Mesenchymal stem cell (in vitro differentiated cells and primary cell): ENCODE results near the gene SLC38A9.
"Not testable (repeated sequence)": the region's sequence is repeated elsewhere in the genome, so short reads cannot be mapped to it uniquely, and the experiment has no call there.

ENCODE experiments used
- DNase-seq: peaks from one replicate; pipeline ENCODE4 v3.0.0-alpha.2; 2013
- H2AFZ ChIP-seq: one replicate; pipeline ENCODE4 v1.6.1; 2013; ENCODE audit warnings: low read depth, mild to moderate bottlenecking, control low read depth, inconsistent platforms, low read length, moderate library complexity
- H2AK5ac ChIP-seq: 2 replicates; pipeline ENCODE4 v1.6.1; 2013; ENCODE audit warnings: low read length, moderate library complexity, mild to moderate bottlenecking, inconsistent platforms; ENCODE audit not compliant: severe bottlenecking
- H2BK120ac ChIP-seq: one replicate; pipeline ENCODE4 v1.6.1; 2013; ENCODE audit warnings: low read depth, mild to moderate bottlenecking, inconsistent platforms, low read length, moderate library complexity
- H2BK12ac ChIP-seq, 2 experiments: one replicate each; pipeline ENCODE4 v1.6.1; 2013; ENCODE audit warnings: inconsistent platforms in 2 of 2, low read length in 2 of 2, mild to moderate bottlenecking in 2 of 2, moderate library complexity in 2 of 2, control low read depth in 1 of 2
- H2BK15ac ChIP-seq: one replicate; pipeline ENCODE4 v1.6.1; 2013; ENCODE audit warnings: mild to moderate bottlenecking, low read depth, inconsistent platforms; ENCODE audit not compliant: poor library complexity, severe bottlenecking
- H2BK5ac ChIP-seq: 2 replicates; pipeline ENCODE4 v1.6.1; 2013; ENCODE audit warnings: low read depth, mild to moderate bottlenecking, low read length, control low read depth, inconsistent platforms; ENCODE audit not compliant: poor library complexity, severe bottlenecking
- H3K14ac ChIP-seq, 2 experiments: one replicate each; pipeline ENCODE4 v1.6.1; 2013; ENCODE audit warnings: inconsistent platforms in 2 of 2, low read length in 2 of 2, control low read depth in 1 of 2, mild to moderate bottlenecking in 1 of 2, moderate library complexity in 1 of 2
- H3K18ac ChIP-seq, 2 experiments: one replicate each; pipeline ENCODE4 v1.6.1; 2013; ENCODE audit warnings: inconsistent platforms in 2 of 2, low read length in 2 of 2, control low read depth in 1 of 2, low read depth in 1 of 2, mild to moderate bottlenecking in 1 of 2
- H3K23ac ChIP-seq, 2 experiments: one replicate each; pipeline ENCODE4 v1.6.1; 2013; ENCODE audit warnings: inconsistent platforms in 2 of 2, low read length in 2 of 2, mild to moderate bottlenecking in 2 of 2, moderate library complexity in 2 of 2, control low read depth in 1 of 2
- H3K27ac ChIP-seq: 2 replicates; pipeline ENCODE4 v1.5.1; 2013; ENCODE audit warnings: mild to moderate bottlenecking, moderate library complexity, low read length, control low read depth, inconsistent platforms; ENCODE audit not compliant: poor library complexity, severe bottlenecking
- H3K27me3 ChIP-seq, 2 experiments: 2 replicates each; pipeline versions ENCODE4 v1.6.1 to v1.7.0; 2013; ENCODE audit warnings: low read length in 2 of 2, mild to moderate bottlenecking in 2 of 2, moderate library complexity in 2 of 2, control low read depth in 1 of 2, inconsistent platforms in 1 of 2; ENCODE audit not compliant: control insufficient read depth in 1 of 2, insufficient read depth in 1 of 2
- H3K36me3 ChIP-seq, 2 experiments: 2 replicates each; pipeline versions ENCODE4 v1.6.1 to v1.7.0; 2013; ENCODE audit warnings: low read length in 2 of 2, control low read depth in 1 of 2, inconsistent platforms in 1 of 2, low read depth in 1 of 2, mild to moderate bottlenecking in 1 of 2; ENCODE audit not compliant: insufficient read depth in 2 of 2, control insufficient read depth in 1 of 2
- H3K4ac ChIP-seq, 2 experiments: one replicate each; pipeline ENCODE4 v1.6.1; 2013; ENCODE audit warnings: inconsistent platforms in 2 of 2, low read length in 2 of 2, mild to moderate bottlenecking in 2 of 2, moderate library complexity in 2 of 2, control low read depth in 1 of 2, low read depth in 1 of 2
- H3K4me1 ChIP-seq: 2 replicates; pipeline ENCODE4 v1.6.1; 2013; ENCODE audit warnings: low read depth, low read length, control low read depth; ENCODE audit not compliant: control insufficient read depth, insufficient read depth
- H3K4me2 ChIP-seq: 2 replicates; pipeline ENCODE4 v1.6.1; 2013; ENCODE audit warnings: low read length, mild to moderate bottlenecking, inconsistent platforms; ENCODE audit not compliant: poor library complexity, severe bottlenecking
- H3K4me3 ChIP-seq, 2 experiments: 2 replicates each; pipeline versions ENCODE4 v1.5.1 to v1.7.0; 2013; ENCODE audit warnings: low read length in 2 of 2, mild to moderate bottlenecking in 2 of 2, control low read depth in 1 of 2, low read depth in 1 of 2; ENCODE audit not compliant: insufficient read depth in 1 of 2
- H3K79me1 ChIP-seq: replicated peaks from 2 replicates; pipeline ENCODE4 v1.6.1; 2013; ENCODE audit warnings: mild to moderate bottlenecking, control low read depth, low read length, inconsistent platforms; ENCODE audit not compliant: poor library complexity, severe bottlenecking
- H3K9ac ChIP-seq: 2 replicates; pipeline ENCODE4 v1.7.0; 2013; ENCODE audit warnings: mild to moderate bottlenecking, low read length, moderate library complexity
- H3K9me3 ChIP-seq: 2 replicates; pipeline ENCODE4 v1.7.0; 2013; ENCODE audit warnings: mild to moderate bottlenecking, low read length; ENCODE audit not compliant: control insufficient read depth
- H4K8ac ChIP-seq: one replicate; pipeline ENCODE4 v1.6.1; 2013; ENCODE audit warnings: inconsistent platforms, mild to moderate bottlenecking, low read length, moderate library complexity
- H4K91ac ChIP-seq: one replicate; pipeline ENCODE4 v1.6.1; 2013; ENCODE audit warnings: mild to moderate bottlenecking, low read length, inconsistent platforms
- WGBS: methylation state at CpG from one replicate; pipeline ENCODE4 v1.1.7; 2013; ENCODE audit warnings: mixed read lengths; 5-methylcytosine and 5-hydroxymethylcytosine counted together

SLC38A9 gene

GRCh38 chr5:55608595-55609349 lies 103.4 kb downstream of the SLC38A9 start:
- Histone ChIP-seq H2AFZ (no peak overlapping the region), H2BK120ac (no peak overlapping the region), H3K9ac (no peak overlapping the region), H4K8ac (no peak overlapping the region), H3K27ac (no peak overlapping the region), H3K4ac (no peak overlapping the region), H2AK5ac (no peak overlapping the region), H2BK12ac (peak overlapping the region in 1 of 2 experiments; percentile 84), H3K23ac (no peak overlapping the region), H3K14ac (no peak overlapping the region), H3K18ac (no peak overlapping the region), H3K4me2 (no peak overlapping the region), H3K27me3 (no peaks in the 10 kb centered on the region), H3K4me1 (peaks cover 3% of the 10 kb centered on the region), H3K4me3 (no peak overlapping the region), H2BK5ac (no peak overlapping the region), H3K9me3 (no peaks in the 10 kb centered on the region), H3K36me3 (peaks cover 0 to 6% of the 10 kb centered on the region in 2 experiments), H3K79me1 (no peaks in the 10 kb centered on the region), H4K91ac (no peak overlapping the region), H2BK15ac (no peak overlapping the region)
- WGBS, result no CpG with 5 or more reads among the region's 6 CpGs
- no peak for DNase-seq

DNA sequence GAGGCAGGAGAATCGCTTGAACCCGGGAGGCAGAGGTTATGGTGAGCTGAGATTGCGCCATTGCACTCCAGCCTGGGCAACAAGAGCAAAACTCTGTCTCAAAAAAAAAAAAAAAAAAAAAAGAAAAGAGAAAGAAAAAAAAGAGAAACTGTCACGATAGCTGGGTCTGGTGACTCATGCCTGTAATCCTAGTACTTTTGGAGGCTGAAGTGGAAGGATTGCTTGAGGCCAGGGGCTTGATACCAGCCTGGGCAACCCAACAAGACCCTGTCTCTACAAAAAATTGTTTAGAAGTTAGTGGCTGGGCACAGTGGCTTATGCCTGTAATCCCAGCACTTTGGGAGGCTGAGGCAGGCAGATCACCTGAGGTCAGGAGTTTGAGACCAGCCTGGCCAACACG lies 104.8 kb downstream of the SLC38A9 start:
- WGBS, result 50% methylated on average over 4 of the region's 5 CpGs
- H3K4me2 ChIP-seq, result not testable (repeated sequence)

DNA sequence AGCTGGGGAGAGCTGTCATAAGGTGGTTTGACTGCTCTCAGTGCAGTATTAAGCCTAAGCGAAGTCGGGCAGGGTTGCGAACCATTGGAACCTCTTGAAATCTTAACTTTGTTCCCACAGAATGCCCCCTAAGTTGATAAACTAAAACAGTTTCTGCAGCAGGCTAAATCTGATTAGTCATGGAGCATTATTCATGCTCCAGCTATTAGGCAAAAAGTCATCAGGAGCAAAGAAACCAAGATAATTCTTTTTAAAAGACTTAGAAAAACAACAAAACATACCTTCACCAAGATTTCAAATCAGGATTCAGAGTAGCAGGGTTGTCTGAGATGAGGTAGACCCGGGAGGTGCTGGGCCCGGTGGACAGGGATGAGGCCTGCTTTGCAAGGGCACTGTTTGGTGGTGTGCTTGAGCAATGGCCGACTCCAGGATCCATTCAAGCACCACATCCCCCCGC lies 107.5 kb downstream of the SLC38A9 start:
- peak overlapping the region; percentile 89 for H3K9ac ChIP-seq

More for the DNA sequence above, 104.8 kb downstream of the SLC38A9 start:
- not testable (repeated sequence) for H3K27ac ChIP-seq, H3K9me3 ChIP-seq, H4K91ac ChIP-seq, H2BK120ac ChIP-seq, H3K4ac ChIP-seq, H3K18ac ChIP-seq, H3K4me3 ChIP-seq, H2AK5ac ChIP-seq, H3K9ac ChIP-seq, H3K36me3 ChIP-seq, H4K8ac ChIP-seq, H2AFZ ChIP-seq, H3K27me3 ChIP-seq, H2BK15ac ChIP-seq, H3K79me1 ChIP-seq, H2BK12ac ChIP-seq, H3K14ac ChIP-seq, H3K23ac ChIP-seq, H3K4me1 ChIP-seq, H2BK5ac ChIP-seq
- DNase-seq, result peak; percentile 79

GRCh38 chr5:55603922-55604321 lies 108.2 kb downstream of the SLC38A9 start:
- 83% methylated on average over 5 of the region's 5 CpGs for WGBS
- no peak overlapping the region for H4K91ac ChIP-seq
- H2AFZ ChIP-seq, result no peak overlapping the region
- no peak overlapping the region for H3K14ac ChIP-seq
- H3K4me2 ChIP-seq, result no peak overlapping the region
- H3K36me3 ChIP-seq, result no peaks in the 10 kb centered on the region
- H2AK5ac ChIP-seq, result peak overlapping the region; percentile 75
- no peak overlapping the region for H3K23ac ChIP-seq
- H3K18ac ChIP-seq, result peak overlapping the region; percentile 9 to 57
- H2BK5ac ChIP-seq, result peak overlapping the region; percentile 38
- H3K79me1 ChIP-seq, result no peaks in the 10 kb centered on the region
- H3K9me3 ChIP-seq, result no peaks in the 10 kb centered on the region
- peak overlapping the region; percentile 80 for H4K8ac ChIP-seq
- no peak overlapping the region for H2BK15ac ChIP-seq
- H3K27ac ChIP-seq, result peak overlapping the region; percentile 3
- peak overlapping the region; percentile 39 to 77 for H2BK12ac ChIP-seq
- no peak overlapping the region for H3K4me3 ChIP-seq
- peak overlapping the region in 1 of 2 experiments; percentile 88 for H3K4ac ChIP-seq
- no peak for DNase-seq
- H3K27me3 ChIP-seq, result no peaks in the 10 kb centered on the region
- H2BK120ac ChIP-seq, result peak overlapping the region; percentile 34
- peaks cover 6% of the 10 kb centered on the region for H3K4me1 ChIP-seq
- H3K9ac ChIP-seq, result peak overlapping the region; percentile 89

More for the DNA sequence above, 107.5 kb downstream of the SLC38A9 start:
- Histone ChIP-seq H3K4ac (peak overlapping the region in 1 of 2 experiments; percentile 54), H2BK120ac (peak overlapping the region; percentile 85), H3K36me3 (no peaks in the 10 kb centered on the region), H2AFZ (no peak overlapping the region), H3K14ac (no peak overlapping the region), H3K4me1 (peaks cover 4% of the 10 kb centered on the region), H4K8ac (peak overlapping the region; percentile 90), H3K9me3 (no peaks in the 10 kb centered on the region), H4K91ac (peak overlapping the region; percentile 86), H3K79me1 (no peaks in the 10 kb centered on the region), H3K23ac (no peak overlapping the region), H2AK5ac (no peak overlapping the region), H2BK12ac (peak overlapping the region in 1 of 2 experiments; percentile 51), H3K4me3 (peak overlapping the region in 1 of 2 experiments; percentile 32), H3K18ac (peak overlapping the region; percentile 75 to 86), H3K27me3 (no peaks in the 10 kb centered on the region), H2BK15ac (no peak overlapping the region), H3K4me2 (no peak overlapping the region), H3K27ac (peak overlapping the region; percentile 67), H2BK5ac (peak overlapping the region; percentile 3)
- DNase-seq, result peak; percentile 76
- WGBS, result 20% methylated on average over 5 of the region's 7 CpGs
